T-cell (primary cell): ENCODE measurements around the gene LYZ. TPM values are rescaled to one million over a fixed set of nuclear protein-coding genes. Genes with fewer than 3 reads are reported as not detected.

ENCODE experiments used
- ATAC-seq, 4 experiments: fragments of 200-7000 bp in 3 of 4; fragments of 150-1000 bp in 1 of 4; cut with Tn5 transposase; replicated peaks in 1 of 4; 1 replicate in 3 of 4; 2 replicates in 1 of 4; pipeline ENCODE4 v1.10.0; 2021; ENCODE audit warnings: moderate library complexity in 3 of 4, mild to moderate bottlenecking in 2 of 4, moderate number of reproducible peaks in 1 of 4
- CTCF ChIA-PET, 2 donors: fragments of 300-600 bp; sonication (Branson Sonifier 250); formaldehyde crosslinking; loops; one replicate each; lab custom pipeline; 2022; ENCODE audit warnings: antibody characterized with exemption in 2 of 2; lab: Charles Lee
- POLR2A ChIA-PET, 2 donors: fragments of 300-600 bp; sonication (Branson Sonifier 250); formaldehyde crosslinking; loops; one replicate each; lab custom pipeline; 2022; ENCODE audit warnings: antibody characterized with exemption in 2 of 2; lab: Charles Lee
- DNase-seq, 35 experiments: peaks; one replicate each; pipeline versions ENCODE4 v3.0.0 to v3.0.0-alpha.2; 2013 to 2023
- H3K27ac ChIP-seq: one replicate; pipeline ENCODE4 v1.5.1; 2013; ENCODE audit warnings: low read length
- H3K27me3 ChIP-seq, 2 experiments: replicated peaks in 1 of 2; 1 replicate in 1 of 2; 2 replicates in 1 of 2; pipeline versions ENCODE4 v1.6.1 to v1.7.0; 2013; ENCODE audit warnings: low read length in 1 of 2, mixed read lengths in 1 of 2; ENCODE audit not compliant: control insufficient read depth in 2 of 2, insufficient read depth in 2 of 2; ENCODE audit errors: extremely low read depth in 1 of 2
- H3K36me3 ChIP-seq, 2 donors: 1 replicate in 1 of 2; 2 replicates in 1 of 2; pipeline versions ENCODE4 v1.6.1 to v1.7.0; 2013; ENCODE audit warnings: low read length in 1 of 2; ENCODE audit not compliant: control insufficient read depth in 2 of 2, insufficient read depth in 1 of 2; ENCODE audit errors: extremely low read depth in 1 of 2
- H3K4me1 ChIP-seq, 2 experiments: 1 replicate in 1 of 2; 2 replicates in 1 of 2; pipeline versions ENCODE4 v1.6.1 to v1.7.0; 2013; ENCODE audit warnings: low read length in 2 of 2, mixed read lengths in 1 of 2; ENCODE audit not compliant: insufficient read depth in 2 of 2, control insufficient read depth in 1 of 2; ENCODE audit errors: extremely low read depth in 1 of 2
- H3K4me3 ChIP-seq, 2 donors: 1 replicate in 1 of 2; 2 replicates in 1 of 2; pipeline versions ENCODE4 v1.5.1 to v1.7.0; 2013; ENCODE audit warnings: mild to moderate bottlenecking in 2 of 2, low read length in 1 of 2, moderate library complexity in 1 of 2; ENCODE audit not compliant: control insufficient read depth in 1 of 2; ENCODE audit errors: extremely low read depth in 1 of 2
- H3K9me3 ChIP-seq: 2 replicates; pipeline ENCODE4 v1.7.0; 2013
- H3K27ac Mint-ChIP-seq, 2 donors: one replicate each; pipeline ENCODE4 v1.8.0; 2020 to 2021; ENCODE audit warnings: mild to moderate bottlenecking in 2 of 2, mixed read lengths in 2 of 2
- H3K27me3 Mint-ChIP-seq, 2 donors: one replicate each; pipeline ENCODE4 v1.8.0; 2021 to 2022; ENCODE audit warnings: mixed read lengths in 2 of 2
- H3K36me3 Mint-ChIP-seq: one replicate; pipeline ENCODE4 v1.8.0; 2021; ENCODE audit warnings: mixed read lengths
- H3K4me1 Mint-ChIP-seq, 3 donors: one replicate each; pipeline ENCODE4 v1.8.0; 2020 to 2022; ENCODE audit warnings: mixed read lengths in 3 of 3, mild to moderate bottlenecking in 1 of 3
- H3K4me3 Mint-ChIP-seq, 3 donors: one replicate each; pipeline ENCODE4 v1.8.0; 2020 to 2022; ENCODE audit warnings: mild to moderate bottlenecking in 3 of 3, mixed read lengths in 3 of 3, moderate library complexity in 3 of 3
- H3K9me3 Mint-ChIP-seq, 3 donors: one replicate each; pipeline ENCODE4 v1.8.0; 2020 to 2022; ENCODE audit warnings: mixed read lengths in 3 of 3
- WGBS: methylation state at CpG from one replicate; pipeline ENCODE4 v1.1.5; 2013; ENCODE audit warnings: missing lambda C conversion rate; ENCODE audit not compliant: insufficient coverage; 5-methylcytosine and 5-hydroxymethylcytosine counted together
- total RNA-seq, 35 experiments: library from RNA in 6 of 35; stranded (reverse) in 6 of 35; fragments of 120-200 nt in 1 of 35; gene quantifications; one replicate each; pipeline versions ENCODE4 v1.2.1 to v1.2.4 and lab custom pipeline; 2013 to 2026

LYZ gene
- total RNA-seq, 5 donors from 2014 or later (not counting 1 experiment from before 2014, with no cell fraction given), result 3.4 to 17.4 (median 5.0) TPM

DNA sequence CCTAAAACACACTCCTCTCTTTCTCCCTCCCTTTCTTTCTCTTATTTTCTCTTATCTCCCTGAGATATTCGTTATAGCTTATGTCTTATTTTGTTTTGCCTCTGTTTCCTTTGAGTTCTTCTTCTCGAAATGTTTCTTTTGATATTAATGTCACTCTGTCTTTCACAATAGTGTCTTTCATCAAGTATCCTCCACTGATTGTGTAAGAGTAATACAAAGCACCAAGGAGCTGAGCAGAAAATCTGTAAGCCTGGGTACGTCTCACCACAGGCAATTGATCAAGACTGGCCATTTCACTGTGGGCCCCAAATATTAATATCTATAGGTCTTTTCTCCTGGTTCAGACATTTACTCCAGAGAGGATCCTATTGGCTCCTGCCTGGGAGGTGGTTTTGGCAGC, 4.8 kb upstream of the LYZ start:
- Histone ChIP-seq H3K27ac (no peak overlapping the region), H3K36me3 (no peaks in the 10 kb centered on the region), H3K4me3 (no peak overlapping the region), H3K9me3 (no peaks in the 10 kb centered on the region), H3K27me3 (peaks cover 0 to 12% of the 10 kb centered on the region in 2 experiments), H3K4me1 (no peaks in the 10 kb centered on the region)
- no CpG with 5 or more reads among the region's 3 CpGs for WGBS
- ATAC-seq, result no peak
- Mint-ChIP-seq H3K36me3 (no peaks in the 10 kb centered on the region), H3K4me3 (no peak overlapping the region), H3K9me3 (no peaks in the 10 kb centered on the region), H3K27ac (no peak overlapping the region), H3K4me1 (peaks cover 0 to 5% (median 5%) of the 10 kb centered on the region in 3 donors), H3K27me3 (peaks cover 0 to 3% of the 10 kb centered on the region in 2 donors)
- POLR2A ChIA-PET, result no interaction called here
- no peak for DNase-seq
- CTCF ChIA-PET, result interaction anchor here in 1 of 2 donors (1.1 kb wide), 1 partner anchor 78 kb away, joined by 6 read pairs; no protein-coding TSS in a partner anchor

DNA sequence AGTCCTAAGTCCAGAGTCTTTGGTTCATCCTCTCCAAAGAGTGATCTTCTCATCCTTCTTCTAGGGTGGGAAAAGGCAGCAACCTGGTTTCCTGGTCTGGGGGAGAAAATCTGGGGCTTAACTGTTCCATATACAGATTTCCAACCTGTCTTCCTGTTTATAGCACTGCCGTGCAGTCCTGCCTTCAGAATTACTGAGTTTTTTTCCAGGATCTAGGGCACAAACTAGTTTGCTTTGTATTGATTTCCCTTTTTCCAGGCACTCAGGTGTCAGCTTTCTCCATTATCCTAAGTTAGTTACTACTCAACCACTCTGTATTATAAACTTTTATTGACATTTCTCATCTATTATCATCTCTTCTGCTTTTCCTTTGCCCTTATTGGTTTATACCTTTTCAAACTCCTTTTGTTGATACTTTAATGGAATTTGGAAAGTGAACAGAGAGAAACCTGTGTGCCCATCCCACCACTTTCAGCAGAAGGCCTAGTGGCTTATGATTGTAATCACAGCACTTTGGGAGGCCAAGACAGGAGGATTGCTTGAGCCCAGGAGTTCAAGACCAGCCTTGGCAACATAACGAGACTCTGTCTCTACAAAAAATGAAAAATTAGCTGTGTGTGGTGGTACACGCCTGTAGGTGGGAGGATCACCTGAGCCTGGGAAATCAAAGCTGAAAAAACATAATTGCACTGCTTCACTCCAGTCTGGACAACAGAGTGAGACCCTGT, 4.1 kb upstream of the LYZ start:
- Histone ChIP-seq H3K27ac (no peak overlapping the region), H3K4me3 (no peak overlapping the region), H3K27me3 (peaks cover 0 to 12% of the 10 kb centered on the region in 2 experiments), H3K36me3 (no peaks in the 10 kb centered on the region), H3K4me1 (no peaks in the 10 kb centered on the region), H3K9me3 (no peaks in the 10 kb centered on the region)
- POLR2A ChIA-PET, result no interaction called here
- Mint-ChIP-seq H3K9me3 (no peaks in the 10 kb centered on the region), H3K27me3 (peaks cover 0 to 3% of the 10 kb centered on the region in 2 donors), H3K27ac (no peak overlapping the region), H3K4me3 (no peak overlapping the region), H3K4me1 (peaks cover 0 to 7% (median 7%) of the 10 kb centered on the region in 3 donors), H3K36me3 (no peaks in the 10 kb centered on the region)
- whole genome bisulfite sequencing, result 57% methylated on average over 3 of the region's 3 CpGs
- DNase-seq (no peak), ATAC-seq (no peak)
- CTCF ChIA-PET, result no interaction called here

DNA sequence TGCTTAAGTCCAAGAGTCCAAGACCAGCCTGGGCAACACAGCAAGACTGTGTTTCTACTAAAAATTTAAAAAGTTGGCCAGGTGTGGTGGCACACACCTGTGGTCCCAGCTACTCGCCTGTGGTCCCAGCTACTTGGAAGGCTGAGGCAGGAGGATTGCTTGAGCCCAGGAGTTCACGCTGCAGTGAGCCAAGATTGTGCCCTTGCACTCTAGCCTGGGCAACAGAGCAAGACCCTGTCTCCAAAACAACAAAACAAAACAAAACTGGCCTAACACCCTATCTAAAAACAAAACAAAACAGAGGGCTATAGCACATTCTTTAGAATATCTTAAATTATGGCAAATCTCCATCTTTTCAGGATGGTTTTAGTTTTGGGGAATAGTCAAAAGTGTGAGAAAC, 3.1 kb upstream of the LYZ start:
- Histone ChIP-seq H3K9me3 (no peaks in the 10 kb centered on the region), H3K4me1 (no peaks in the 10 kb centered on the region), H3K4me3 (no peak overlapping the region), H3K27me3 (peaks cover 0 to 12% of the 10 kb centered on the region in 2 experiments), H3K27ac (no peak overlapping the region), H3K36me3 (no peaks in the 10 kb centered on the region)
- ATAC-seq, result no peak
- Mint-ChIP-seq H3K36me3 (no peaks in the 10 kb centered on the region), H3K27ac (no peak overlapping the region), H3K4me1 (peaks cover 0 to 7% (median 7%) of the 10 kb centered on the region in 3 donors), H3K4me3 (no peak overlapping the region), H3K9me3 (no peaks in the 10 kb centered on the region), H3K27me3 (peaks cover 0 to 3% of the 10 kb centered on the region in 2 donors)
- no peak for DNase-seq
- 100% methylated on average over 1 of the region's 2 CpGs for WGBS
- ChIA-PET POLR2A (no interaction called here), CTCF (no interaction called here)

- Histone ChIP-seq H3K4me3 (no peak overlapping the region), H3K9me3 (no peaks in the 10 kb centered on the region), H3K27ac (no peak overlapping the region), H3K4me1 (no peaks in the 10 kb centered on the region), H3K27me3 (peaks cover 0 to 12% of the 10 kb centered on the region in 2 experiments), H3K36me3 (no peaks in the 10 kb centered on the region)
- POLR2A ChIA-PET, result no interaction called here
- Mint-ChIP-seq H3K9me3 (no peaks in the 10 kb centered on the region), H3K4me1 (peaks cover 0 to 7% (median 7%) of the 10 kb centered on the region in 3 donors), H3K36me3 (no peaks in the 10 kb centered on the region), H3K4me3 (no peak overlapping the region), H3K27ac (no peak overlapping the region), H3K27me3 (peaks cover 0 to 3% of the 10 kb centered on the region in 2 donors)
- WGBS, result no CpG with 5 or more reads among the region's 1 CpG
- CTCF ChIA-PET, result no interaction called here
- no peak for ATAC-seq
- no peak for DNase-seq
Observed at GRCh38 chr12:69345742-69346141, 2.4 kb upstream of the LYZ start.

GRCh38 chr12:69350002-69350626, 1.9 kb downstream of the LYZ start:
- Mint-ChIP-seq H3K27ac (no peak overlapping the region), H3K9me3 (no peaks in the 10 kb centered on the region), H3K4me1 (peaks cover 0 to 7% (median 7%) of the 10 kb centered on the region in 3 donors), H3K36me3 (no peaks in the 10 kb centered on the region), H3K4me3 (no peak overlapping the region), H3K27me3 (peaks cover 5 to 6% of the 10 kb centered on the region in 2 donors)
- DNase-seq (no peak), ATAC-seq (no peak)
- ChIA-PET POLR2A (interaction anchor here in 1 of 2 donors (0.6 kb wide), 1 partner anchor 262 kb away, joined by 6 read pairs; no protein-coding TSS in a partner anchor), CTCF (interaction anchor here in 1 of 2 donors (0.6 to 1.5 kb wide), 3 partner anchors 8 to 664 kb away, joined by 3 to 4 read pairs (median 3); no protein-coding TSS in a partner anchor)
- no peaks in the 10 kb centered on the region for H3K36me3 ChIP-seq
- no peak overlapping the region for H3K27ac ChIP-seq
- H3K4me3 ChIP-seq, result no peak overlapping the region
- no peaks in the 10 kb centered on the region for H3K4me1 ChIP-seq
- WGBS, result 100% methylated on average over 1 of the region's 2 CpGs
- H3K9me3 ChIP-seq, result no peaks in the 10 kb centered on the region
- peaks cover 0 to under 1% of the 10 kb centered on the region in 2 experiments for H3K27me3 ChIP-seq

GRCh38 chr12:69350777-69351176, 2.6 kb downstream of the LYZ start:
- H3K4me1 ChIP-seq, result no peaks in the 10 kb centered on the region

More at GRCh38 chr12:69350777-69351176, 2.6 kb downstream of the LYZ start:
- Histone ChIP-seq H3K27me3 (no peaks in the 10 kb centered on the region), H3K4me3 (no peak overlapping the region), H3K27ac (no peak overlapping the region), H3K9me3 (no peaks in the 10 kb centered on the region), H3K36me3 (no peaks in the 10 kb centered on the region)
- no peak overlapping the region for H3K4me3 Mint-ChIP-seq
- ChIA-PET POLR2A (interaction anchor here in 1 of 2 donors (0.6 kb wide), 1 partner anchor 261 kb away, joined by 6 read pairs; no protein-coding TSS in a partner anchor), CTCF (interaction anchor here in 1 of 2 donors (0.9 kb wide), 1 partner anchor 9 kb away, joined by 3 read pairs; no protein-coding TSS in a partner anchor)
- ATAC-seq, result no peak
- WGBS, result no CpG with 5 or more reads among the region's 1 CpG
- H3K27me3 Mint-ChIP-seq, result peaks cover 5 to 6% of the 10 kb centered on the region in 2 donors
- H3K27ac Mint-ChIP-seq, result no peak overlapping the region
- no peaks in the 10 kb centered on the region for H3K36me3 Mint-ChIP-seq
- no peaks in the 10 kb centered on the region for H3K9me3 Mint-ChIP-seq
- H3K4me1 Mint-ChIP-seq, result peaks cover 0 to 7% (median 7%) of the 10 kb centered on the region in 3 donors
- DNase-seq, result no peak
